K562 (cell line): Measurements from ENCODE around the gene WNT7B. TPM values are rescaled to one million over a fixed set of nuclear protein-coding genes. Genes with fewer than 3 reads are reported as not detected.

Experiments
- ATAC-seq: fragments of 200-7000 bp; cut with Tn5 transposase; 3 replicates; pipeline ENCODE4 v1.9.1; 2020; ENCODE audit warnings: moderate library complexity
- BruUV-seq: library from RNA; stranded (reverse); fragments of 400-500 nt; replicated peaks from 2 replicates; lab custom pipeline; 2021; lab: Mats Ljungman, UMichigan
- CTCF ChIA-PET: fragments of 300-600 bp; formaldehyde crosslinking; extraction: SDS; loops from one replicate; lab custom pipeline; 2021; ENCODE audit warnings: low intra/inter-chr PET ratio; lab: Yijun Ruan, JAX
- POLR2A ChIA-PET: fragments of 300-600, 350-650 bp; sonication (Branson Sonifier 250); formaldehyde crosslinking; extraction: SDS; loops from one replicate; lab custom pipeline; 2021; ENCODE audit warnings: antibody characterized with exemption, inconsistent platforms; lab: Yijun Ruan, JAX
- DNase-seq, 4 experiments: peaks; one replicate each; pipeline versions ENCODE4 v3.0.0 to v3.0.0-alpha.2; 2011 to 2018; ENCODE audit warnings: low spot score in 3 of 4, mixed read lengths in 3 of 4; ENCODE audit errors: extremely low read depth in 1 of 4
- FAIRE-seq: peaks from 2 replicates; lab custom pipeline; 2011; peaks lifted over from hg19 to GRCh38; lab: Jason Lieb, UNC
- H2AFZ ChIP-seq: 2 replicates; pipeline ENCODE4 v1.6.0; 2011; ENCODE audit warnings: low read depth, low read length, control low read depth, inconsistent platforms
- H3K27ac ChIP-seq: fragments of 200-600 bp; 3 replicates; pipeline ENCODE4 v1.8.0; 2011; ENCODE audit warnings: low read depth, mild to moderate bottlenecking, control low read depth, inconsistent platforms, low read length, moderate library complexity, mixed read lengths; ENCODE audit errors: extremely low read depth
- H3K27me3 ChIP-seq, 2 experiments: fragments of 300-600 bp in 1 of 2; 2 replicates in 1 of 2; 3 replicates in 1 of 2; pipeline versions ENCODE4 v1.6.0 to v1.8.0; 2011; ENCODE audit warnings: inconsistent platforms in 2 of 2, low read length in 2 of 2, mild to moderate bottlenecking in 1 of 2, mixed read lengths in 1 of 2, moderate library complexity in 1 of 2; ENCODE audit not compliant: control insufficient read depth in 2 of 2, insufficient read depth in 2 of 2
- H3K36me3 ChIP-seq: fragments of 300-600 bp; 3 replicates; pipeline ENCODE4 v1.8.0; 2011; ENCODE audit warnings: mild to moderate bottlenecking, low read length, inconsistent platforms; ENCODE audit not compliant: control insufficient read depth, insufficient read depth
- H3K4me1 ChIP-seq, 2 experiments: fragments of 200-600 bp in 1 of 2; replicated peaks in 1 of 2; 2 replicates in 1 of 2; 3 replicates in 1 of 2; pipeline versions ENCODE4 v1.5.1 to v1.8.0; 2011; ENCODE audit warnings: inconsistent platforms in 2 of 2, low read length in 2 of 2, mild to moderate bottlenecking in 1 of 2, mixed read lengths in 1 of 2, moderate library complexity in 1 of 2; ENCODE audit not compliant: control insufficient read depth in 2 of 2, insufficient read depth in 2 of 2
- H3K4me2 ChIP-seq: 2 replicates; pipeline ENCODE4 v1.6.1; 2011; ENCODE audit warnings: low read length, control low read depth, inconsistent platforms, mixed read lengths; ENCODE audit not compliant: insufficient read depth
- H3K4me3 ChIP-seq: fragments of 200-600 bp; sonication (generic), shearing (Covaris generic); 2 replicates; pipeline ENCODE4 v1.5.1; 2016; ENCODE audit warnings: control low read depth, inconsistent platforms
- H3K79me2 ChIP-seq: fragments of 200-600 bp; 3 replicates; pipeline ENCODE4 v1.8.0; 2011; ENCODE audit warnings: low read length, inconsistent platforms; ENCODE audit not compliant: control insufficient read depth, insufficient read depth
- H3K9ac ChIP-seq, 2 experiments: 2 replicates each; pipeline versions ENCODE4 v1.6.0 to v1.6.1; 2011; ENCODE audit warnings: low read depth in 2 of 2, low read length in 2 of 2, control low read depth in 1 of 2, inconsistent platforms in 1 of 2, mild to moderate bottlenecking in 1 of 2, mixed read lengths in 1 of 2; ENCODE audit not compliant: insufficient read depth in 1 of 2
- H3K9me1 ChIP-seq: one replicate; pipeline ENCODE4 v1.6.0; 2011; ENCODE audit warnings: inconsistent platforms, mild to moderate bottlenecking, low read length, moderate library complexity; ENCODE audit not compliant: control insufficient read depth, insufficient read depth
- H3K9me3 ChIP-seq: replicated peaks from 2 replicates; pipeline ENCODE4 v1.5.1; 2011; ENCODE audit warnings: low read depth, low read length, inconsistent platforms; ENCODE audit not compliant: control insufficient read depth, insufficient read depth
- H4K20me1 ChIP-seq: replicated peaks from 2 replicates; pipeline ENCODE4 v1.6.1; 2011; ENCODE audit warnings: low read length, inconsistent platforms, mixed read lengths; ENCODE audit not compliant: control insufficient read depth, insufficient read depth
- ARID3B ChIP-seq: fragments of 250-450 bp; sonication (Bioruptor Pico); IDR thresholded peaks from 2 replicates; pipeline ENCODE4 v1.4.0; 2020; ENCODE audit warnings: borderline replicate concordance
- CEBPB ChIP-seq: fragments of 450-650 bp; IDR thresholded peaks from 2 replicates; pipeline ENCODE4 v1.6.1; 2016; ENCODE audit warnings: missing genetic modification characterization, missing compliant biosample characterization
- DPF2 ChIP-seq: fragments of 450-650 bp; IDR thresholded peaks from 2 replicates; pipeline ENCODE4 v1.6.1; 2016
- E2F3 ChIP-seq: fragments of 250-450 bp; sonication (Bioruptor Pico); IDR thresholded peaks from 2 replicates; pipeline ENCODE4 v1.4.0; 2020; ENCODE audit warnings: mild to moderate bottlenecking
- EWSR1 ChIP-seq: fragments of 450-650 bp; IDR thresholded peaks from 2 replicates; pipeline ENCODE4 v1.6.1; 2018; ENCODE audit warnings: borderline replicate concordance, mild to moderate bottlenecking, low read depth, moderate library complexity; ENCODE audit not compliant: partially characterized antibody
- HBP1 ChIP-seq: fragments of 450-650 bp; formaldehyde crosslinking; IDR thresholded peaks from 2 replicates; pipeline ENCODE4 v1.4.0; 2022; ENCODE audit warnings: missing genetic modification characterization
- HLTF ChIP-seq: fragments of 450-650 bp; IDR thresholded peaks from 2 replicates; pipeline ENCODE4 v1.6.1; 2016
- HMBOX1 ChIP-seq: sonication (generic); IDR thresholded peaks from 2 replicates; pipeline ENCODE4 v1.6.1; 2016
- HOXB6 ChIP-seq: fragments of 250-450 bp; sonication (Bioruptor Pico); IDR thresholded peaks from 2 replicates; pipeline ENCODE4 v1.5.1; 2022; ENCODE audit warnings: mild to moderate bottlenecking, borderline replicate concordance
- IRF2 ChIP-seq: sonication (generic); formaldehyde crosslinking; IDR thresholded peaks from 2 replicates; pipeline ENCODE4 v1.8.1; 2022; ENCODE audit warnings: mild to moderate bottlenecking, missing genetic modification reagents
- MAFF ChIP-seq: IDR thresholded peaks from 2 replicates; pipeline ENCODE4 v1.6.1; 2012; ENCODE audit warnings: low read length, improper control_type of control experiment
- PYGO2 ChIP-seq: fragments of 450-650 bp; IDR thresholded peaks from 2 replicates; pipeline ENCODE4 v1.6.1; 2016; ENCODE audit warnings: mild to moderate bottlenecking, missing genetic modification characterization, moderate library complexity, missing compliant biosample characterization
- RFX5 ChIP-seq: IDR thresholded peaks from 2 replicates; pipeline ENCODE4 v1.6.1; 2011; ENCODE audit warnings: low read depth, mild to moderate bottlenecking, improper control_type of control experiment, low read length
- STAG1 ChIP-seq: sonication (generic); formaldehyde crosslinking; IDR thresholded peaks from 2 replicates; pipeline ENCODE4 v1.5.0; 2020; ENCODE audit warnings: missing genetic modification reagents, borderline replicate concordance
- TAF9B ChIP-seq: fragments of 450-650 bp; IDR thresholded peaks from 2 replicates; pipeline ENCODE4 v1.6.1; 2018; ENCODE audit warnings: mild to moderate bottlenecking; ENCODE audit not compliant: partially characterized antibody
- ZNF133 ChIP-seq: fragments of 250-450 bp; sonication (Bioruptor Pico); IDR thresholded peaks from 2 replicates; pipeline ENCODE4 v1.4.0; 2020; ENCODE audit warnings: mild to moderate bottlenecking
- ZNF239 ChIP-seq: fragments of 250-450 bp; sonication (Bioruptor Pico); IDR thresholded peaks from 2 replicates; pipeline ENCODE4 v1.4.0; 2020; ENCODE audit warnings: mild to moderate bottlenecking
- ZNF277 ChIP-seq: fragments of 250-450 bp; sonication (Bioruptor Pico); IDR thresholded peaks from 2 replicates; pipeline ENCODE4 v1.8.0; 2022; ENCODE audit warnings: inconsistent platforms, mild to moderate bottlenecking, moderate library complexity, borderline replicate concordance
- ZNF41 ChIP-seq: fragments of 250-450 bp; sonication (Bioruptor Pico); conservative IDR thresholded peaks from 2 replicates; pipeline ENCODE4 v1.4.0; 2020; ENCODE audit warnings: mild to moderate bottlenecking
- ZNF583 ChIP-seq: fragments of 250-450 bp; sonication (Bioruptor Pico); IDR thresholded peaks from 2 replicates; pipeline ENCODE4 v1.4.0; 2020
- WGBS: fragments of 100-300 bp; shearing (Covaris generic); methylation state at CpG from one replicate; pipeline ENCODE4 v1.1.6; 2016; ENCODE audit warnings: low coverage, mixed read lengths; ENCODE audit not compliant: insufficient coverage; ENCODE audit errors: missing lambda C conversion rate; 5-methylcytosine and 5-hydroxymethylcytosine counted together
- in situ Hi-C: fragments of 300-500 bp; cut with MboI; formaldehyde crosslinking; loops from 4 replicates; pipeline ENCODE4 v1.15.0; 2018; ENCODE audit warnings: inconsistent platforms, mixed read lengths
- intact Hi-C: fragments of 100-400 bp; cut with micrococcal nuclease; formaldehyde crosslinking; loops from 2 replicates; pipeline ENCODE4 v1.14.2; 2022
- polyA plus RNA-seq, 8 experiments: library from polyadenylated mRNA; depleted of rRNA in 4 of 8; stranded (reverse) in 5 of 8; unstranded in 3 of 8; fragments of >200 nt; fragmentation: Nextera tagmentation in 2 of 8; fragmentation: Illumina TruSeq in 1 of 8; extraction: Ambion mirVana in 2 of 8; extraction: Trizol in 1 of 8; gene quantifications; 2 replicates each; pipeline versions ENCODE4 v1.2.1 to v1.2.3, GENCODE V29; 2011 to 2014; ENCODE audit warnings: inconsistent platforms in 1 of 8, missing spikeins in 1 of 8
- total RNA-seq, 7 experiments: library from RNA; depleted of rRNA in 6 of 7; stranded (reverse); fragments of >200 nt in 6 of 7; fragmentation: Illumina TruSeq in 2 of 7; extraction: Trizol in 2 of 7; gene quantifications; 2 replicates each; pipeline versions ENCODE4 v1.2.1 to v1.2.3, GENCODE V29; 2011 to 2021; ENCODE audit warnings: low replicate concordance in 1 of 7

The WNT7B gene
- total and polyA plus RNA-seq, 9 of the 15 experiments (the other 6 are each of a cell fraction or from before 2014, with no cell fraction given): not detected

- H3K36me3 ChIP-seq: no peaks in the 10 kb centered on the region
- TF ChIP-seq ZNF583 (CRISPR knock-in tag): no peak
- no peak for TF ChIP-seq ZNF41 (CRISPR knock-in tag)
- no peak for TF ChIP-seq CEBPB
- no peak for TF ChIP-seq HOXB6
- no peak for TF ChIP-seq DPF2
- TF ChIP-seq PYGO2: no peak
- TF ChIP-seq MAFF: no peak
- TF ChIP-seq HMBOX1: no peak
- TF ChIP-seq ARID3B (CRISPR knock-in tag): no peak
- no peak for TF ChIP-seq ZNF277 (CRISPR knock-in tag)
- no peak for TF ChIP-seq EWSR1
- TF ChIP-seq IRF2 (CRISPR knock-in tag): no peak
- no peak for TF ChIP-seq TAF9B
- TF ChIP-seq RFX5: no peak
- no peak for TF ChIP-seq HLTF
- TF ChIP-seq HBP1 (CRISPR knock-in tag): no peak
- no peak for TF ChIP-seq ZNF239 (CRISPR knock-in tag)
- TF ChIP-seq E2F3: no peak
- TF ChIP-seq ZNF133 (CRISPR knock-in tag): no peak
- no peak for TF ChIP-seq STAG1 (CRISPR knock-in tag)
- no peaks in the 10 kb centered on the region for H3K79me2 ChIP-seq
- intact Hi-C loops (no loop called here), in situ Hi-C loops (no loop called here)
- FAIRE-seq (no peak), DNase-seq (no peak), ATAC-seq (no peak)
- BruUV-seq: no TSS peak
- POLR2A ChIA-PET: no interaction called here
- H3K4me3 ChIP-seq: no peak overlapping the region
- H3K4me1 ChIP-seq: peaks cover 0 to 6% of the 10 kb centered on the region in 2 experiments; a peak in 2 of 5 replicates
- no peak overlapping the region for H2AFZ ChIP-seq
- H4K20me1 ChIP-seq: no peaks in the 10 kb centered on the region; the same call in 1 of the 2 replicates
- peaks cover 13 to 42% of the 10 kb centered on the region in 2 experiments; a peak in 4 of 5 replicates for H3K27me3 ChIP-seq
- H3K9me3 ChIP-seq: no peaks in the 10 kb centered on the region
- H3K4me2 ChIP-seq: no peak overlapping the region
- H3K9me1 ChIP-seq: no peaks in the 10 kb centered on the region
- H3K27ac ChIP-seq: no peak overlapping the region
- WGBS: 5% methylated on average over 2 of the region's 6 CpGs
- CTCF ChIA-PET: no interaction called here
- no peak overlapping the region for H3K9ac ChIP-seq
Observed at GRCh38 chr22:45908961-45909360, 68.0 kb downstream of the WNT7B start.
